Fibroblast of the aortic adventitia (primary cell): ENCODE measurements around the gene DENND1B. TPM values are rescaled to one million over a fixed set of nuclear protein-coding genes. Genes with fewer than 3 reads are reported as not detected.

Source experiments
- DNase-seq: peaks from one replicate; pipeline ENCODE4 v3.0.0-alpha.2; 2010; ENCODE audit warnings: low read depth
- H3K4me3 ChIP-seq: 2 replicates; pipeline ENCODE4 v1.5.1; 2011; ENCODE audit warnings: low read depth, mild to moderate bottlenecking, control low read depth, low read length, moderate library complexity
- CTCF ChIP-seq: IDR thresholded peaks from 2 replicates; pipeline ENCODE4 v1.5.1; 2011; ENCODE audit warnings: mild to moderate bottlenecking, low read length, control low read depth, inconsistent platforms; ENCODE audit not compliant: insufficient read depth
- total RNA-seq: library from RNA; depleted of rRNA; stranded (reverse); fragments of >200 nt; gene quantifications from 2 replicates; pipeline ENCODE4 v1.2.3, GENCODE V29; 2012; ENCODE audit warnings: low replicate concordance

DENND1B gene
- 10.1 and 19.5 TPM in 2 replicates for total RNA-seq

GRCh38 chr1:197775282-197776262 is at the start of gene DENND1B:
DENND1B (minus strand) TSS chr1:197775480; CDS start chr1:197775155, 325 bp downstream.
- peak; percentile 43 for DNase-seq

GRCh38 chr1:197814306-197814705 is 39.0 kb upstream of the DENND1B start:
- no peak overlapping the region for H3K4me3 ChIP-seq
- TF ChIP-seq CTCF, result no peak
- DNase-seq, result no peak

More at GRCh38 chr1:197775282-197776262, at the start of gene DENND1B:
- TF ChIP-seq CTCF, result no peak
- H3K4me3 ChIP-seq, result peak within 1 kb of the TSS; percentile 70

GRCh38 chr1:197813741-197814140 is 38.5 kb upstream of the DENND1B start:
- H3K4me3 ChIP-seq, result no peak overlapping the region
- TF ChIP-seq CTCF, result no peak
- no peak for DNase-seq

GRCh38 chr1:197811769-197812168 is 36.5 kb upstream of the DENND1B start:
- no peak for TF ChIP-seq CTCF
- DNase-seq, result no peak
- no peak overlapping the region for H3K4me3 ChIP-seq

- no peak for DNase-seq
- no peak for TF ChIP-seq CTCF
- no peak overlapping the region for H3K4me3 ChIP-seq
Observed at GRCh38 chr1:197810812-197811211, 35.5 kb upstream of the DENND1B start.

- DNase-seq, result no peak
- no peak for TF ChIP-seq CTCF
- H3K4me3 ChIP-seq, result no peak overlapping the region
Observed at GRCh38 chr1:197808880-197809279, 33.6 kb upstream of the DENND1B start.
